GM10248 (cell line): ENCODE measurements around the gene SRGAP3.

ENCODE experiments used
- CTCF ChIA-PET: fragments of 300-600 bp; sonication (Branson Sonifier 250); formaldehyde crosslinking; extraction: SDS; loops from one replicate; lab custom pipeline; 2021; ENCODE audit warnings: antibody characterized with exemption; lab: Yijun Ruan, JAX
- POLR2A ChIA-PET: fragments of 350-650 bp; sonication (Branson Sonifier 250); formaldehyde crosslinking; extraction: SDS; loops from one replicate; lab custom pipeline; 2020; ENCODE audit warnings: antibody characterized with exemption; lab: Yijun Ruan, JAX
- DNase-seq: peaks from one replicate; pipeline ENCODE4 v3.0.0; 2012; ENCODE audit errors: extremely low spot score
- CTCF ChIP-seq: IDR thresholded peaks from 2 replicates; pipeline ENCODE4 v1.5.1; 2012; ENCODE audit warnings: mild to moderate bottlenecking, low read depth; ENCODE audit errors: extremely low read depth, missing control alignments, control extremely low read depth

The SRGAP3 gene

GRCh38 chr3:9030034-9030433 is 219.4 kb downstream of the SRGAP3 start:
- TF ChIP-seq CTCF, result no peak
- CTCF ChIA-PET, result interaction anchor here (1.0 kb wide), 1 partner anchor 18 kb away, joined by 3 read pairs; no protein-coding TSS in a partner anchor
- no peak for DNase-seq
- POLR2A ChIA-PET, result no interaction called here

DNA sequence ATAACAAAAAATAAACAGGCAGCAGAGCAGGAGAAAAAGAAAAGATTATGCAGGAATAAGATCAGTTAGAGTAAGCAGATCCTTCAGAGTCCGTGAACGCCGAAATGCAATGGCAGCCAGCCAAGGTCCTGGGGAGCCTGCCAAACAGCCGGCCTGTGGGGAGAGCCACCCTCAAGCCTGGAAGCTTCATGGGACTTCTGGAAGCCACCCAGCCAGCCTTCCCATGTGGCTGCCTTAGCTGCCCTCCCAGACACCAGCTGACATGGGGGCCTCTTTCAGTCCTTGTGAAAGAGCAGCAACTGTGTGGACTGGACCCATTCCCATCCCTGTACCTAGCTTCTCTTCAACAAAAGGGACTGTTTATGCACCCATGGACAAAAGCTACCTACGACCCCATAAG is 221.3 kb downstream of the SRGAP3 start:
- CTCF ChIA-PET, result interaction anchor here (0.9 to 1.4 kb wide), 2 partner anchors 9 to 33 kb away, joined by 3 read pairs; no protein-coding TSS in a partner anchor
- no peak for TF ChIP-seq CTCF
- DNase-seq, result no peak
- POLR2A ChIA-PET, result no interaction called here

GRCh38 chr3:9026320-9027045 is 223.0 kb downstream of the SRGAP3 start:
- CTCF ChIA-PET, result interaction anchor here (0.7 to 1.3 kb wide), 2 partner anchors 14 to 276 kb away, joined by 3 to 6 read pairs; no protein-coding TSS in a partner anchor
- no peak for TF ChIP-seq CTCF

GRCh38 chr3:9024341-9024740 is 225.1 kb downstream of the SRGAP3 start:
- ChIA-PET POLR2A (no interaction called here), CTCF (no interaction called here)
- TF ChIP-seq CTCF, result no peak
- DNase-seq, result no peak

More at GRCh38 chr3:9026320-9027045, 223.0 kb downstream of the SRGAP3 start:
- DNase-seq, result no peak
- POLR2A ChIA-PET, result interaction anchor here (0.6 kb wide), 1 partner anchor 384 kb away, joined by 3 read pairs; no protein-coding TSS in a partner anchor

DNA sequence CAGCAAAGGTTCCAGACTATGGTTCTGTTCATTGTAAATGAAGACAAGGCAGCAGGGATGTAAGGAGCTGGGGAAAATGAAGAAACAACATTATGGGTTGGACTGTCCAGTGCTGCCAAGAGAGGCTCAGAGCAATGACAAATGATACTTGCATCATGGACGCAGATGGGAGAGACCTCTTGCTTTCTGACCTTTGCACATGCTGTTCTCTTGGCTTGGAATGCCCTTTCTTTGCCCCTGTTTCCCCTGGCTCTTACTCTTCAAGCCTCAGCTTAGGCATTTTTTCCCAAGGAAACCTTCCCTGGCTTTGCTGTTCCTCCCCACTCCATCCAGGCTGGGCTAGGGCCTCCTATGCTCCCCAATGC is 226.2 kb downstream of the SRGAP3 start:
- POLR2A ChIA-PET, result no interaction called here
- no peak for TF ChIP-seq CTCF
- no peak for DNase-seq
- CTCF ChIA-PET, result no interaction called here

- ChIA-PET POLR2A (no interaction called here), CTCF (interaction anchor here (1.2 kb wide), 1 partner anchor 19 kb away, joined by 3 read pairs; no protein-coding TSS in a partner anchor)
- no peak for DNase-seq
- no peak for TF ChIP-seq CTCF
Observed at GRCh38 chr3:9022305-9023225, 226.9 kb downstream of the SRGAP3 start.
